Measurements from ENCODE around the gene SLC22A7.

SLC22A7 gene

GRCh38 chr6:43255408-43256054, 42.5 kb upstream of the SLC22A7 start:
- DNase-seq (ENCODE audit: low read depth), result no peak
- in situ Hi-C loops (cut with HindIII; ENCODE audit: low sequenced_read_pairs), result no loop called here
- H3K4me3 ChIP-seq (ENCODE audit: low read depth, low read length), result no peak overlapping the region
- TF ChIP-seq CTCF (IDR thresholded peaks at IDR 0.05; ENCODE audit: low read depth, low read length, missing control alignments), result no peak

DNA sequence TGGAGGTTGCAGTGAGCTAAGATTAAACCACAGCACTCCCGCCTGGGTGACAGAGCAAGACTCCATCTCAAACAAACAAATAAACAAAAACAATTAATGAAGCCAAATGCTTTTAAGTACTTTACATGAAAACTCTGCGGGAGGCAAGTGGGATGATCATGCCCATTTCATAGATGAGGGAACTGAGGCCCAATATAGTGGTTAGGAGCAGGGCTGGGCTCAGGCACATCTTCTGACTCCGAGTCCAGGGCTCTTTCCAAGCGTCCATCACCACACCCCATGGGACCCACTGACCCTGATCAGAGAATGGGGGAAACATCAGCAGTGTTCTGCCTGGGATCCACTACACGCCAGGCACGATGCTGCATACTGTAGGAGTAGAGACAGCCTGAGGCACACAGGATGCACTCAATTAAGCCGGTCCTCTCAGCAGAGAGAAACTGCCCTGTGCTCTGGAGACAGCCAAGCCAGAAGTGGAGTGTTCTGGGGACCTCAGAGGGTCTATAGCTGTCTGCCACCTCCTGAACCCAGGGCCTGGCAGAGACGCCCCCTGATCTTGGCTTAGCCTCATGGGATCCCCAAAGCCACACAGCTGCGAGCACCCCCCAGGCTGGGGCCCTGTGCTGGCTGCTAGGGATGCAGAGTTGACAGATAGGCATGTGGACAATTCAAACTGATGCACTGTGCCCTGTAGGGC, 41.2 kb upstream of the SLC22A7 start:
- no peak for TF ChIP-seq CTCF (IDR thresholded peaks at IDR 0.05; ENCODE audit: low read depth, low read length, missing control alignments)
- in situ Hi-C loops (cut with HindIII; ENCODE audit: low sequenced_read_pairs), result no loop called here
- H3K4me3 ChIP-seq (ENCODE audit: low read depth, low read length), result no peak overlapping the region
- DNase-seq (ENCODE audit: low read depth), result no peak

DNA sequence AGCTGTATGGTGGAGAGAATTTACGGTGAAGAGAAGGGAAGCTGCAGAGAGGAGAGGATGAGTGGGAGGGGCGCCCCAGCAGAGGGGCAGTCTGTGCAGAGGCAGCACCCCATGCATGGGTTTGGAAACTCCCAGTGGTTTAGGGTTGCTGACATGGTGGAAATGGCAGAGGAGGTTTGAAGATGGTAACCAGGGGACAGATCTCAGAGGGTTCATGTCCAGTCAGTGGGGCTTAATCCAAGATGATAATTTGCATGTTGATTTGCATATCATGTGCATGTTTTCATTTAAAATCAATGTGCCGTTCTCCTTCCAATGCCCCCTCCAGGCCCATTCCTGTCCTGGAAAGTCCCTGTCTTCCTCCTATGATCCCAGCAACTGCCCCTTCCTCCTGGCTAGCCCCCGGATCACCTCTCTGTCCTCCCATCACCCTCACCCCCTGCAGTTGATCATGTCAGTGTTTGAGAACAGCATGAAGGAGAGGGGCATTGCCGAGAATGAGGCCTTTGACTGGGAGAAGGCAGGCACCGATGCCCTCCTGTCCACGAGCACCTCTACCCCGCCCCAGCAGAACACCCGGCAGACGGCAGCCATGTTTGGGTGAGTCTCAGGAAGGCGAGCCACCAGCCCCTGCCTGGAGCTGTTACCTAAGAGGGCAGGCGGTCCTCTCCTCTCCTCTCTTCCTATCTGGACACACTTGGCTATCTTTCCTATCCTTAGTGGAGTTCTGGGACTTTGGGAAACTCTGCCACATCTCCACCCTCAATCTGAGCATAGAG, 40.5 kb upstream of the SLC22A7 start:
- TF ChIP-seq CTCF (IDR thresholded peaks at IDR 0.05; ENCODE audit: low read depth, low read length, missing control alignments), result no peak
- in situ Hi-C loops (cut with HindIII; ENCODE audit: low sequenced_read_pairs), result no loop called here
- H3K4me3 ChIP-seq (ENCODE audit: low read depth, low read length), result no peak overlapping the region
- DNase-seq (ENCODE audit: low read depth), result no peak

GRCh38 chr6:43258180-43258579, 39.9 kb upstream of the SLC22A7 start:
- no peak overlapping the region for H3K4me3 ChIP-seq (ENCODE audit: low read depth, low read length)
- TF ChIP-seq CTCF (IDR thresholded peaks at IDR 0.05; ENCODE audit: low read depth, low read length, missing control alignments), result no peak
- in situ Hi-C loops (cut with HindIII; ENCODE audit: low sequenced_read_pairs), result no loop called here
- DNase-seq (ENCODE audit: low read depth), result no peak

DNA sequence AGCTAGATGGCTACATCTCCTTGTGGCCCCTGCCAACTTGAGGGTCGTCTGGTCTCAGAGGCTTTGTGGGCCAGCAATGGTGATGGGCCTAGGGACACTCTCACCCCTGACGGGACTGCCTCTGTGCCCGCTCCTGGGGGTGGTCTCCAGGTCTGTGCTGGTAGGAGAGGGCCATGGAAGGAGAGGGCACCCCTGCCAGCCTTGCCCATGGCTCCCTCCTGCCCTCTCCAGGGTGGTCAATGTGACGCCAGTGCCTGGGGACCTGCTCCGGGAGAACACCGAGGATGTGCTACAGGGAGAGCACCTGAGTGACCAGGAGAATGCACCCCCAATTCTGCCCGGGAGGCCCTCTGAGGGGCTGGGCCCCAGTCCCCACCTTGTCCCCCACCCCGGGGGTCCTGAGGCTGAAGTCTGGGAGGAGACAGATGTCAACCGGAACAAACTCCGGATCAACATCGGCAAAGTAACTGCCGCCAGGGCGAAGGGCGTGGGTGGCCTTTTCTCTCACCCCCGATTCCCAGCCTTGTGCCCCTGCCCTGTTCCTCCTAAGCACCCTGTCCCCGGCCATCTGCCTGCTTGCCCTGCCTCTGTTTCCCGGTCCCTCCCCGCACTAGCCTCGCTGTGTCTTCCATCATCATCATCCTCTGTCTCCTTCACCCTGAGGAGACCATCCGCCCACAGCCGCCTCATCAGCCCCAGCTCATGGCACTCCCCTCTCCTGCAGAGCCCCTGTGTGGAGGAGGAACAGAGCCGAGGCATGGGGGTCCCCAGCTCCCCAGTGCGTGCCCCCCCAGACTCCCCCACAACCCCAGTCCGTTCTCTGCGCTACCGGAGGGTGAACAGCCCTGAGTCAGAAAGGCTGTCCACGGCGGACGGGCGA, 39.0 kb upstream of the SLC22A7 start:
- no peak overlapping the region for H3K4me3 ChIP-seq (ENCODE audit: low read depth, low read length)
- in situ Hi-C loops (cut with HindIII; ENCODE audit: low sequenced_read_pairs), result no loop called here
- DNase-seq (ENCODE audit: low read depth), result no peak
- no peak for TF ChIP-seq CTCF (IDR thresholded peaks at IDR 0.05; ENCODE audit: low read depth, low read length, missing control alignments)

DNA sequence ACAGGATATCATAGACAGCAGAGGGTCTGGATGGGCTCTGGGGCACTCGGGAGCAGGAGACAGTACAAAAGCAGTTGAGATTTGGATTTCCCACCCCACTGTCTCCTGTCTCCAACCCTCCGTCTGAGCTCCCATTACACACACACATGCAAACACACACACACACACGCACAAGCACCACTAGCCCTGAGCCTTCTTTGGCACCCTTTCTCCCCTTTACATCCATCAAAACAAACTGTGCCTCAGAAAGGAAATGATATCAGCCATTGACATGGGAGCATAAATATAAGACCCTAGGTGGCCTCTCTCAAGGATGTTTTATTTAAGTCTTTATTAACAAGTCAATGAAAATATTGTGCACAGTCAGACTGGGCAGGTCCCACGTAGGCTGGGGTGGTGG, 37.3 kb upstream of the SLC22A7 start:
- no peak for TF ChIP-seq CTCF (IDR thresholded peaks at IDR 0.05; ENCODE audit: low read depth, low read length, missing control alignments)
- DNase-seq (ENCODE audit: low read depth), result no peak
- in situ Hi-C loops (cut with HindIII; ENCODE audit: low sequenced_read_pairs), result no loop called here
- H3K4me3 ChIP-seq (ENCODE audit: low read depth, low read length), result no peak overlapping the region

Data from astrocyte of the cerebellum (primary cell).